HCT116 (cell line): ENCODE measurements around the gene PRRX2. TPM values are rescaled to one million over a fixed set of nuclear protein-coding genes. Genes with fewer than 3 reads are reported as not detected.

Source experiments
- ATAC-seq: fragments of 200-7000 bp; cut with Tn5 transposase; 2 replicates; pipeline ENCODE4 v1.9.1; 2020; ENCODE audit warnings: mild to moderate bottlenecking, moderate library complexity
- Bru-seq: library from RNA; stranded (reverse); fragments of 400-500 nt; gene quantifications from one replicate; lab custom pipeline; 2021; lab: Mats Ljungman, UMichigan
- BruChase-seq, 2 experiments: library from RNA; stranded (reverse); fragments of 400-500 nt; gene quantifications; one replicate each; lab custom pipeline; 2021; lab: Mats Ljungman, UMichigan
- BruUV-seq: library from RNA; stranded (reverse); fragments of 400-500 nt; replicated peaks from 2 replicates; lab custom pipeline; 2021; lab: Mats Ljungman, UMichigan
- CTCF ChIA-PET: fragments of 300-600 bp; sonication (Branson Sonifier 250); formaldehyde crosslinking; loops from one replicate; lab custom pipeline; 2021; ENCODE audit warnings: antibody characterized with exemption; lab: Charles Lee
- POLR2A ChIA-PET: fragments of 300-600, 350-600 bp; sonication (Branson Sonifier 250); formaldehyde crosslinking; loops from one replicate; lab custom pipeline; 2021; ENCODE audit warnings: antibody characterized with exemption; lab: Charles Lee
- RAD21 ChIA-PET, 2 experiments: fragments of 300-600 bp; sonication (Branson Sonifier 250); formaldehyde crosslinking; loops; one replicate each; lab custom pipeline; 2023; ENCODE audit warnings: low total read pairs in 2 of 2; ENCODE audit not compliant: uncharacterized antibody in 2 of 2, unreplicated experiment in 2 of 2, low non-redundant PET in 1 of 2; lab: Charles Lee
- DNase-seq: peaks from one replicate; pipeline ENCODE4 v3.0.0-alpha.2; 2010; ENCODE audit warnings: low read depth, low spot score
- H2AFZ ChIP-seq: fragments of 200-600 bp; shearing (Covaris generic), sonication (generic); 2 replicates; pipeline ENCODE4 v1.6.1; 2017; ENCODE audit warnings: low read depth, mixed run types, mixed read lengths, antibody characterized with exemption, low read length; ENCODE audit not compliant: poor library complexity, severe bottlenecking
- H3K27ac ChIP-seq: 2 replicates; pipeline ENCODE4 v1.5.1; 2012; ENCODE audit warnings: low read depth, low read length
- H3K27me3 ChIP-seq: fragments of 200-600 bp; sonication (generic); 2 replicates; pipeline ENCODE4 v1.6.1; 2016; ENCODE audit warnings: mixed run types, low read length, mixed read lengths; ENCODE audit not compliant: insufficient read depth
- H3K36me3 ChIP-seq, 2 experiments: fragments of 200-500 bp in 1 of 2; fragments of 200-600 bp in 1 of 2; sonication (Bioruptor generic) in 1 of 2; sonication (generic) in 1 of 2; 2 replicates each; pipeline versions ENCODE4 v1.5.1 to v1.6.1; 2014 to 2016; ENCODE audit warnings: low read length in 2 of 2, inconsistent platforms in 1 of 2, mixed read lengths in 1 of 2, mixed run types in 1 of 2; ENCODE audit not compliant: insufficient read depth in 2 of 2, control insufficient read depth in 1 of 2
- H3K4me1 ChIP-seq, 2 experiments: fragments of 200-600 bp in 1 of 2; sonication (generic) in 1 of 2; 2 replicates each; pipeline versions ENCODE4 v1.5.1 to v1.6.1; 2012 to 2017; ENCODE audit warnings: low read length in 2 of 2, inconsistent platforms in 1 of 2, mild to moderate bottlenecking in 1 of 2, mixed read lengths in 1 of 2, mixed run types in 1 of 2, moderate library complexity in 1 of 2; ENCODE audit not compliant: insufficient read depth in 2 of 2, control insufficient read depth in 1 of 2
- H3K4me2 ChIP-seq: fragments of 200-600 bp; sonication (generic); 2 replicates; pipeline ENCODE4 v1.6.1; 2017; ENCODE audit warnings: mixed run types, low read length, mixed read lengths
- H3K4me3 ChIP-seq, 2 experiments: fragments of 200-600 bp in 1 of 2; sonication (generic) in 1 of 2; replicated peaks in 1 of 2; 2 replicates each; pipeline ENCODE4 v1.5.1; 2011 to 2016; ENCODE audit warnings: low read length in 2 of 2, control low read depth in 1 of 2, low read depth in 1 of 2, mild to moderate bottlenecking in 1 of 2, mixed read lengths in 1 of 2, mixed run types in 1 of 2
- H3K79me2 ChIP-seq: fragments of 200-600 bp; sonication (generic); 2 replicates; pipeline ENCODE4 v1.6.1; 2017; ENCODE audit warnings: mild to moderate bottlenecking, mixed run types, low read length, moderate library complexity, mixed read lengths; ENCODE audit not compliant: insufficient read depth
- H3K9ac ChIP-seq: fragments of 200-600 bp; sonication (generic); 2 replicates; pipeline ENCODE4 v1.6.1; 2016; ENCODE audit warnings: low read length, mixed read lengths
- H3K9me2 ChIP-seq: fragments of 200-600 bp; sonication (generic), shearing (Covaris generic); 2 replicates; pipeline ENCODE4 v1.6.1; 2017; ENCODE audit warnings: mixed run types, mild to moderate bottlenecking, moderate library complexity; ENCODE audit not compliant: insufficient read depth
- H3K9me3 ChIP-seq, 2 experiments: fragments of 200-500 bp in 1 of 2; fragments of 200-600 bp in 1 of 2; sonication (Bioruptor generic) in 1 of 2; sonication (generic) in 1 of 2; 2 replicates each; pipeline ENCODE4 v1.6.1; 2014 to 2017; ENCODE audit warnings: low read length in 2 of 2, mixed read lengths in 2 of 2, inconsistent platforms in 1 of 2, low read depth in 1 of 2, mild to moderate bottlenecking in 1 of 2, mixed run types in 1 of 2, moderate library complexity in 1 of 2; ENCODE audit not compliant: control insufficient read depth in 1 of 2, insufficient read depth in 1 of 2
- H4K20me1 ChIP-seq: fragments of 200-600 bp; sonication (generic), shearing (Covaris generic); 2 replicates; pipeline ENCODE4 v1.6.1; 2017; ENCODE audit warnings: mixed run types, mild to moderate bottlenecking, moderate library complexity; ENCODE audit not compliant: insufficient read depth
- ATF3 ChIP-seq: IDR thresholded peaks from 2 replicates; pipeline ENCODE4 v1.6.1; 2012
- CBX3 ChIP-seq: IDR thresholded peaks from 2 replicates; pipeline ENCODE4 v1.6.1; 2012; ENCODE audit warnings: low read depth
- CEBPB ChIP-seq: IDR thresholded peaks from 2 replicates; pipeline ENCODE4 v1.6.1; 2012; ENCODE audit warnings: low read depth
- CTCF ChIP-seq, 3 experiments: fragments of 200-600 bp in 1 of 3; sonication (generic) in 1 of 3; IDR thresholded peaks in 2 of 3; conservative IDR thresholded peaks in 1 of 3; 2 replicates each; pipeline ENCODE4 v1.5.1; 2012 to 2017; ENCODE audit warnings: low read depth in 2 of 3, low read length in 2 of 3, antibody characterized with exemption in 1 of 3, borderline replicate concordance in 1 of 3, control low read depth in 1 of 3, mild to moderate bottlenecking in 1 of 3, mixed read lengths in 1 of 3, mixed run types in 1 of 3, moderate library complexity in 1 of 3; ENCODE audit not compliant: insufficient read depth in 1 of 3
- EGR1 ChIP-seq: IDR thresholded peaks from 2 replicates; pipeline ENCODE4 v1.6.1; 2012; ENCODE audit warnings: low read depth
- ELF1 ChIP-seq: IDR thresholded peaks from 2 replicates; pipeline ENCODE4 v1.6.1; 2012; ENCODE audit warnings: low read depth, borderline replicate concordance
- EZH2 ChIP-seq: fragments of 200-600 bp; sonication (generic); IDR thresholded peaks from 2 replicates; pipeline ENCODE4 v1.6.1; 2017; ENCODE audit warnings: antibody characterized with exemption, mixed run types
- FOSL1 ChIP-seq: IDR thresholded peaks from 2 replicates; pipeline ENCODE4 v1.6.1; 2012; ENCODE audit warnings: low read depth
- JUND ChIP-seq: IDR thresholded peaks from 2 replicates; pipeline ENCODE4 v1.6.1; 2012
- POLR2A ChIP-seq: IDR thresholded peaks from 2 replicates; pipeline ENCODE4 v1.7.0; 2011; ENCODE audit warnings: borderline replicate concordance; ENCODE audit not compliant: insufficient read depth, insufficient read length; ENCODE audit errors: extremely low read depth
- POLR2AphosphoS5 ChIP-seq: IDR thresholded peaks from 2 replicates; pipeline ENCODE4 v1.6.1; 2011; ENCODE audit warnings: mild to moderate bottlenecking, low read depth, low read length, moderate library complexity
- RAD21 ChIP-seq: IDR thresholded peaks from 2 replicates; pipeline ENCODE4 v1.6.1; 2012; ENCODE audit warnings: low read depth, mild to moderate bottlenecking
- SP1 ChIP-seq: IDR thresholded peaks from 2 replicates; pipeline ENCODE4 v1.6.1; 2012; ENCODE audit warnings: low read depth
- SRF ChIP-seq: IDR thresholded peaks from 2 replicates; pipeline ENCODE4 v1.6.1; 2012; ENCODE audit warnings: low read depth
- TCF7L2 ChIP-seq: IDR thresholded peaks from 2 replicates; pipeline ENCODE4 v1.7.0; 2011; ENCODE audit warnings: borderline replicate concordance, inconsistent platforms; ENCODE audit not compliant: insufficient read depth, insufficient read length; ENCODE audit errors: extremely low read depth
- YY1 ChIP-seq: IDR thresholded peaks from 2 replicates; pipeline ENCODE4 v1.6.1; 2011; ENCODE audit warnings: low read length, low read depth, moderate library complexity, mild to moderate bottlenecking; ENCODE audit not compliant: insufficient replicate concordance; ENCODE audit errors: extremely low read depth
- ZFX ChIP-seq: fragments of 450-650 bp; IDR thresholded peaks from 2 replicates; pipeline ENCODE4 v1.6.1; 2017
- intact Hi-C: fragments of 100-400 bp; cut with micrococcal nuclease; formaldehyde crosslinking; loops from 2 replicates; pipeline ENCODE4 v1.10.0; 2022
- long read RNA-seq: library from polyadenylated mRNA; unstranded; transcript quantifications from one replicate; pipeline ENCODE4 v2.0.0, GENCODE V29; 2021; ENCODE audit not compliant: unreplicated experiment
- polyA plus RNA-seq: library from polyadenylated mRNA; unstranded; fragments of >200 nt; gene quantifications from 2 replicates; pipeline ENCODE4 v1.2.1, GENCODE V29; 2012; ENCODE audit warnings: missing spikeins
- total RNA-seq: library from RNA; stranded (reverse); gene quantifications from one replicate; pipeline ENCODE4 v1.2.1, GENCODE V29; 2021; ENCODE audit not compliant: unreplicated experiment
- TF ChIP-seq, protein P1 (sequence below): IDR thresholded peaks from 2 replicates; pipeline ENCODE4 v1.6.1; 2012; ENCODE audit warnings: low read depth
- TF ChIP-seq, protein P2 (sequence below): IDR thresholded peaks from 2 replicates; pipeline ENCODE4 v1.6.1; 2012
- TF ChIP-seq, protein P3 (sequence below): IDR thresholded peaks from 2 replicates; pipeline ENCODE4 v1.6.1; 2011; ENCODE audit warnings: mild to moderate bottlenecking, low read length, moderate library complexity; ENCODE audit not compliant: insufficient replicate concordance; ENCODE audit errors: extremely low read depth

The PRRX2 gene
- 25.5 TPM for total RNA-seq
- polyA plus RNA-seq = 12.7 and 17.1 TPM in 2 replicates
- Bru-seq, nascent RNA = percentile 57 among the genes with signal in this experiment
- BruChase-seq, experiment 1, labeled RNA remaining after a 6-hour chase = percentile 49 among the genes with signal in this experiment
- BruChase-seq, experiment 2, labeled RNA remaining after a 2-hour chase = percentile 57 among the genes with signal in this experiment
- long read RNA-seq, transcript PRRX2-201 (4 exons, 1,311 nt) = major isoform, 34 of 46 reads
- long read RNA-seq, partial matches to known transcripts = 4 of 46 reads
- long read RNA-seq, other reads (novel, unspliced or antisense) = 8 of 46 reads

DNA sequence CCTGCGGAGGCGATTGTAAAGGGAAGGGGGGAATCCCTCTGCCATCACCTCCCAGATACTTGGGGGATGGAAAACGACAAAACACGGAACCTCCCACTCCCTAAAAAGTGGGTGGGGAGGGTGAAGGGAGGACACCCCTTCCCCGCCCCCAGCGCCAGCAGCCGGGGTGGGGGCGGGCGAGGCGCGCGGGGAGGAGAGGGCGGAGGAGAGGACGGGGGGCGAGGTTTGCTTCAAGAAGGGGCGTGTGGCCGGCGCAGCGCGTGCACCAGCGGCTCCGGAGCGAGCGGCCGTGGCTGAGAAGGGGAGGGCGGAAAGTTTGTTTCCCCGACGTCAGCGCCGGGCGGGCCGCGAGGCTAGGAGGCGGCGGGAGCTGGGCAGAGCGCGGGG, at the start of gene PRRX2:
Gene PRRX2 (plus strand): TSS at position 259 of the 387 bp plus-strand sequence. CDS start 221 bp downstream, outside the sequence.
- intact Hi-C loops = no loop called here
- no peak for DNase-seq
- no TSS peak for BruUV-seq
- TF ChIP-seq ELF1 (no peak), CEBPB (no peak), ZFX (no peak), TCF7L2 (no peak), YY1 (no peak), EGR1 (peak; percentile 45; the same call in 1 of the 2 replicates), RAD21 (no peak), POLR2A (no peak), CTCF (IDR thresholded peaks at IDR 0.05 in 2 of 3, conservative IDR thresholded peaks at IDR 0.05 in 1 of 3; ENCODE audit: borderline replicate concordance in 1 of 3, insufficient read depth in 1 of 3, low read depth in 2 of 3, low read length in 2 of 3) (no peak), ATF3 (no peak), EZH2 (no peak), FOSL1 (no peak), SRF (no peak), SP1 (no peak), CBX3 (no peak), POLR2AphosphoS5 (peak; percentile 44; the same call in 1 of the 2 replicates), JUND (no peak)
- TF ChIP-seq, protein P1, sequence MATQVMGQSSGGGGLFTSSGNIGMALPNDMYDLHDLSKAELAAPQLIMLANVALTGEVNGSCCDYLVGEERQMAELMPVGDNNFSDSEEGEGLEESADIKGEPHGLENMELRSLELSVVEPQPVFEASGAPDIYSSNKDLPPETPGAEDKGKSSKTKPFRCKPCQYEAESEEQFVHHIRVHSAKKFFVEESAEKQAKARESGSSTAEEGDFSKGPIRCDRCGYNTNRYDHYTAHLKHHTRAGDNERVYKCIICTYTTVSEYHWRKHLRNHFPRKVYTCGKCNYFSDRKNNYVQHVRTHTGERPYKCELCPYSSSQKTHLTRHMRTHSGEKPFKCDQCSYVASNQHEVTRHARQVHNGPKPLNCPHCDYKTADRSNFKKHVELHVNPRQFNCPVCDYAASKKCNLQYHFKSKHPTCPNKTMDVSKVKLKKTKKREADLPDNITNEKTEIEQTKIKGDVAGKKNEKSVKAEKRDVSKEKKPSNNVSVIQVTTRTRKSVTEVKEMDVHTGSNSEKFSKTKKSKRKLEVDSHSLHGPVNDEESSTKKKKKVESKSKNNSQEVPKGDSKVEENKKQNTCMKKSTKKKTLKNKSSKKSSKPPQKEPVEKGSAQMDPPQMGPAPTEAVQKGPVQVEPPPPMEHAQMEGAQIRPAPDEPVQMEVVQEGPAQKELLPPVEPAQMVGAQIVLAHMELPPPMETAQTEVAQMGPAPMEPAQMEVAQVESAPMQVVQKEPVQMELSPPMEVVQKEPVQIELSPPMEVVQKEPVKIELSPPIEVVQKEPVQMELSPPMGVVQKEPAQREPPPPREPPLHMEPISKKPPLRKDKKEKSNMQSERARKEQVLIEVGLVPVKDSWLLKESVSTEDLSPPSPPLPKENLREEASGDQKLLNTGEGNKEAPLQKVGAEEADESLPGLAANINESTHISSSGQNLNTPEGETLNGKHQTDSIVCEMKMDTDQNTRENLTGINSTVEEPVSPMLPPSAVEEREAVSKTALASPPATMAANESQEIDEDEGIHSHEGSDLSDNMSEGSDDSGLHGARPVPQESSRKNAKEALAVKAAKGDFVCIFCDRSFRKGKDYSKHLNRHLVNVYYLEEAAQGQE = no peak
- TF ChIP-seq, protein P2, sequence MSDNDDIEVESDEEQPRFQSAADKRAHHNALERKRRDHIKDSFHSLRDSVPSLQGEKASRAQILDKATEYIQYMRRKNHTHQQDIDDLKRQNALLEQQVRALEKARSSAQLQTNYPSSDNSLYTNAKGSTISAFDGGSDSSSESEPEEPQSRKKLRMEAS = peak; percentile 68; the same call in 1 of the 2 replicates
- TF ChIP-seq, protein P3, sequence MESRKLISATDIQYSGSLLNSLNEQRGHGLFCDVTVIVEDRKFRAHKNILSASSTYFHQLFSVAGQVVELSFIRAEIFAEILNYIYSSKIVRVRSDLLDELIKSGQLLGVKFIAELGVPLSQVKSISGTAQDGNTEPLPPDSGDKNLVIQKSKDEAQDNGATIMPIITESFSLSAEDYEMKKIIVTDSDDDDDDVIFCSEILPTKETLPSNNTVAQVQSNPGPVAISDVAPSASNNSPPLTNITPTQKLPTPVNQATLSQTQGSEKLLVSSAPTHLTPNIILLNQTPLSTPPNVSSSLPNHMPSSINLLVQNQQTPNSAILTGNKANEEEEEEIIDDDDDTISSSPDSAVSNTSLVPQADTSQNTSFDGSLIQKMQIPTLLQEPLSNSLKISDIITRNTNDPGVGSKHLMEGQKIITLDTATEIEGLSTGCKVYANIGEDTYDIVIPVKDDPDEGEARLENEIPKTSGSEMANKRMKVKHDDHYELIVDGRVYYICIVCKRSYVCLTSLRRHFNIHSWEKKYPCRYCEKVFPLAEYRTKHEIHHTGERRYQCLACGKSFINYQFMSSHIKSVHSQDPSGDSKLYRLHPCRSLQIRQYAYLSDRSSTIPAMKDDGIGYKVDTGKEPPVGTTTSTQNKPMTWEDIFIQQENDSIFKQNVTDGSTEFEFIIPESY = no peak
- ChIA-PET POLR2A (no interaction called here), RAD21 (no interaction called here), CTCF (no interaction called here)
- Histone ChIP-seq H4K20me1 (no peaks in the 10 kb centered on the region), H3K9me2 (no peaks in the 10 kb centered on the region), H3K36me3 (no peaks in the 10 kb centered on the region), H2AFZ (peak within 1 kb of the TSS; percentile 90), H3K9ac (peak within 1 kb of the TSS; percentile 71), H3K4me3 (peak within 1 kb of the TSS; percentile 70 to 71), H3K4me2 (peak within 1 kb of the TSS; percentile 97), H3K27ac (peak within 1 kb of the TSS; percentile 76; the same call in 1 of the 2 replicates), H3K9me3 (no peaks in the 10 kb centered on the region), H3K27me3 (no peaks in the 10 kb centered on the region), H3K79me2 (peaks cover 10% of the 10 kb centered on the region; the same call in 1 of the 2 replicates), H3K4me1 (peaks cover 15 to 27% of the 10 kb centered on the region in 2 experiments)
- ATAC-seq = peak; percentile 81
